Measurements from ENCODE around the gene TXNRD2. TPM values are rescaled to one million over a fixed set of nuclear protein-coding genes. Genes with fewer than 3 reads are reported as not detected.

TXNRD2 gene
- total and polyA plus RNA-seq, 2 of the 4 experiments (the other 2 are of a cell fraction): 15.6 to 25.7 TPM

- Histone ChIP-seq H3K4me1 (ENCODE audit: control insufficient read depth, insufficient read depth, low read length) (no peaks in the 10 kb centered on the region), H3K36me3 (ENCODE audit: control insufficient read depth, insufficient read depth, low read length) (peaks cover 10% of the 10 kb centered on the region), H3K4ac (ENCODE audit: low read depth, low read length) (no peak overlapping the region), H3K4me3 (ENCODE audit: insufficient read depth, low read depth, low read length) (no peak overlapping the region), H2BK5ac (ENCODE audit: low read depth, low read length, poor library complexity, severe bottlenecking) (no peak overlapping the region), H3K27me3 (ENCODE audit: control insufficient read depth, insufficient read depth, low read length) (no peaks in the 10 kb centered on the region), H2BK15ac (ENCODE audit: low read depth, low read length) (no peak overlapping the region), H3K9me1 (ENCODE audit: insufficient read depth, low read length) (peaks cover 15% of the 10 kb centered on the region), H2AK9ac (replicated peaks; ENCODE audit: low read depth, low read length, poor library complexity) (no peak overlapping the region), H4K8ac (ENCODE audit: low read depth in 2 of 2, low read length in 2 of 2) (no peak overlapping the region), H3K14ac (replicated peaks; ENCODE audit: low read depth, low read length) (no peak overlapping the region), H3K56ac (ENCODE audit: extremely low read depth, insufficient read depth, low read length) (no peak overlapping the region), H2BK20ac (ENCODE audit: low read depth, low read length) (no peak overlapping the region), H2AFZ (replicated peaks; ENCODE audit: low read length, poor library complexity) (no peak overlapping the region), H3K4me2 (ENCODE audit: low read depth, low read length) (no peak overlapping the region), H4K20me1 (ENCODE audit: insufficient read depth, low read length) (no peaks in the 10 kb centered on the region; the same call in 1 of the 2 replicates), H3K18ac (ENCODE audit: low read depth, low read length) (no peak overlapping the region), H3K23ac (ENCODE audit: low read depth, low read length) (no peak overlapping the region), H4K91ac (ENCODE audit: insufficient read depth, low read depth, low read length) (no peak overlapping the region), H3K27ac (ENCODE audit: insufficient read depth, low read length) (no peak overlapping the region), H2BK120ac (ENCODE audit: low read depth, low read length) (no peak overlapping the region), H3K79me1 (ENCODE audit: low read depth in 1 of 2, low read length in 2 of 2) (peaks cover 17 to 18% of the 10 kb centered on the region in 2 experiments), H2AK5ac (ENCODE audit: low read depth, low read length) (no peak overlapping the region), H3K9ac (ENCODE audit: low read depth, low read length) (no peak overlapping the region), H3K9me3 (ENCODE audit: control insufficient read depth, insufficient read depth, low read length) (peaks cover 9% of the 10 kb centered on the region), H4K5ac (ENCODE audit: low read depth, low read length) (no peak overlapping the region)
- WGBS, 2 experiments (ENCODE audit: extremely low coverage in 2 of 2, insufficient read length in 1 of 2): 100% methylated on average over 2 of the region's 8 CpGs; no CpG with 5 or more reads in 1 of the 2 experiments
- intact Hi-C loops (cut with micrococcal nuclease) (no loop called here), dilution Hi-C loops (cut with HindIII; ENCODE audit: low sequenced_read_pairs, unreplicated experiment) (no loop called here), in situ Hi-C loops (cut with MboI; ENCODE audit: low sequenced_read_pairs) (no loop called here)
- DNase-seq (no peak), ATAC-seq (ENCODE audit: low read depth) (no peak)
- TF ChIP-seq RFX5 (IDR thresholded peaks at IDR 0.05; ENCODE audit: low read depth, low read length) (no peak), RAD21 (IDR thresholded peaks at IDR 0.05; ENCODE audit: low read length) (no peak), CHD1 (IDR thresholded peaks at IDR 0.05; ENCODE audit: low read depth, low read length) (no peak), MAZ (IDR thresholded peaks at IDR 0.05; ENCODE audit: borderline replicate concordance, low read depth, low read length) (no peak), POLR2A (IDR thresholded peaks at IDR 0.05; ENCODE audit: low read depth, low read length) (no peak), BHLHE40 (IDR thresholded peaks at IDR 0.05; ENCODE audit: low read depth, low read length) (no peak), CTCF (conservative IDR thresholded peaks at IDR 0.05; ENCODE audit: low read depth, low read length) (no peak)
- TF ChIP-seq, protein P1, sequence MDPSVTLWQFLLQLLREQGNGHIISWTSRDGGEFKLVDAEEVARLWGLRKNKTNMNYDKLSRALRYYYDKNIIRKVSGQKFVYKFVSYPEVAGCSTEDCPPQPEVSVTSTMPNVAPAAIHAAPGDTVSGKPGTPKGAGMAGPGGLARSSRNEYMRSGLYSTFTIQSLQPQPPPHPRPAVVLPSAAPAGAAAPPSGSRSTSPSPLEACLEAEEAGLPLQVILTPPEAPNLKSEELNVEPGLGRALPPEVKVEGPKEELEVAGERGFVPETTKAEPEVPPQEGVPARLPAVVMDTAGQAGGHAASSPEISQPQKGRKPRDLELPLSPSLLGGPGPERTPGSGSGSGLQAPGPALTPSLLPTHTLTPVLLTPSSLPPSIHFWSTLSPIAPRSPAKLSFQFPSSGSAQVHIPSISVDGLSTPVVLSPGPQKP (IDR thresholded peaks at IDR 0.05; ENCODE audit: borderline replicate concordance, low read depth, low read length): no peak
- TF ChIP-seq, protein P2, sequence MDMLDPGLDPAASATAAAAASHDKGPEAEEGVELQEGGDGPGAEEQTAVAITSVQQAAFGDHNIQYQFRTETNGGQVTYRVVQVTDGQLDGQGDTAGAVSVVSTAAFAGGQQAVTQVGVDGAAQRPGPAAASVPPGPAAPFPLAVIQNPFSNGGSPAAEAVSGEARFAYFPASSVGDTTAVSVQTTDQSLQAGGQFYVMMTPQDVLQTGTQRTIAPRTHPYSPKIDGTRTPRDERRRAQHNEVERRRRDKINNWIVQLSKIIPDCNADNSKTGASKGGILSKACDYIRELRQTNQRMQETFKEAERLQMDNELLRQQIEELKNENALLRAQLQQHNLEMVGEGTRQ (IDR thresholded peaks at IDR 0.05; ENCODE audit: low read depth, low read length): no peak
- ChIA-PET CTCF (no interaction called here), POLR2A (ENCODE audit: unreplicated experiment) (interaction anchor here (0.6 kb wide), 1 partner anchor 22 kb away, joined by 26 read pairs; no protein-coding TSS in a partner anchor)
- BruUV-seq (replicated peaks): no TSS peak
Observed at GRCh38 chr22:19931514-19931913, 10.1 kb downstream of the TXNRD2 start.

All from IMR-90 (cell line).